Activated naive CD4-positive, alpha-beta T cell (primary cell): Measurements from ENCODE around the gene NLRP12.
"Not testable (repeated sequence)": the region's sequence is repeated elsewhere in the genome, so short reads cannot be mapped to it uniquely, and the experiment has no call there.

Experiments used
- DNase-seq, 4 experiments: peaks; one replicate each; lab custom pipeline; 2025; lab: John Stamatoyannopoulos, UW

NLRP12 gene

DNA sequence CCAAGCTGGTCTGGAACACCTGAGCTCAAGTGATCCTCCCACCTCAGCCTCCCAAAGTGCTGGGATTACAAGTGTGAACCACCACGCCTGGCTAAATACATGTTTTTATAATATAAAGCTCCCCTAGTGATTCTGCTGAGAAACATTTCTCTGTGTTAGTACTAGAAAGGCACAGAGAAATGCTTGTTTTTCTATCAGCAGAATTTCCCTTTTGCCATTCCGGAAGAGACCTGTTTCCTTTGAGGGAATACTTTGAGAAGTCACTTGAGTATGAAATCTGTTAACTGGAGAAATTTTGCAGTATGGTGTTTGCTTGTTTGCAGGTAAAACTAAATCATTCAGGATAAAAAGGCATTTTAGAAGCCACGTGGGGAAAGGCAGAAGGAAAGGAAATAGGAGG is 4.4 kb upstream of the NLRP12 start:
- DNase-seq: no peak

- DNase-seq: no peak
Measured at GRCh38 chr19:53826876-53827275, 2.8 kb upstream of the NLRP12 start.

DNA sequence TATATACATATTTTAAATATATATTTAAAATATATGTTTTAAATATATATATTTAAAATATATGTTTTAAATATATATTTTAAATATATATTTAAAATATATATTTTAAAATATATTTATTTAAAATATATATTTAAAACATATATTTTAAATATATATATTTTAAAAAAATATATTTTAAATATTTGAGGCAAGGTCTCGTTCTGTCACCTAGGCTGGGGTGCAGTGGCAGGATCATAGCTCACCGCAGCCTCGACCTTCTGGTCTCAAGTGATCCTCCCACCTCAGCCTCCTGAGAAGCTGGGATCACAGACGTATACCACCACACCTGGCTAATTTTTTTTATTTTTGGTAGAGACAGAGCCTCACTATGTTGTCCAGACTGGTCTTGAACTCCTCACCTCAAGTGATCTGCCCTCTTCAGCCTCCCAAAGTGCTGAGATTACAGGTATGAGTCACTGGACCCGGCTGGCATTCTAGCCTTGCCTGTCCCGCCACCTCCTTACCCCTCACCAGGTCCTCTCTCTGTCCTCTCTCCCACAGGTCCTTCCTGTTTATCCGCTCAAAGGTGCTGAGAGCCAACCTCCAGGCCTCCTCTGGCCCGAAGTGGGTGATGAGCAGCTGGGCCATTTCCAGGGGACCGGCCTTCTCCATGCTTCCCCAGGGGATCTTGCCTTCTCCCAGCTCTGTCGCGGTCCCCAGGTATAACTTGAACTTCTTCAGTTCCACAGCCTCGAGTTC is 564 bp downstream of the NLRP12 start:
- no peak for DNase-seq

DNA sequence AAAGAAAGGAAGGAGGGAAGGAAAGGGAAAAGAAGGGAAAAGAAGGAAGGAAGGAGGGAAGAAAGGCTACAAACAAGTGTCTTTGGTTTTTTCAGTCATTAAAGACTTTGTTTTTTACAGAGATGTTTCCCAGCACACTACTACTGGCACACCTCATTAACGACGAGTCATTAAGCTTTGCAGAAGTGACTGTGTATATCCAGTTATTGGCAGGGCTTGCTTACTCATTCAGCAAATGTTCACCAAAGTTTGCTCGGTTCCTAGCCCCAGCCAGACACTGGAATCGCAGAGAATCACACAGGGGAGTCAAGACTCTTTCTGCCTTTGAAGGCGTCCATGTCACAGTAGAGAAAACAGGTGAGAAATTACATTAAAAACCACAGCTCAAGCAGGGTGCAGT is 4.3 kb downstream of the NLRP12 start:
- no peak for DNase-seq

- no peak for DNase-seq
Measured at GRCh38 chr19:53818756-53819155, 5.4 kb downstream of the NLRP12 start.

DNA sequence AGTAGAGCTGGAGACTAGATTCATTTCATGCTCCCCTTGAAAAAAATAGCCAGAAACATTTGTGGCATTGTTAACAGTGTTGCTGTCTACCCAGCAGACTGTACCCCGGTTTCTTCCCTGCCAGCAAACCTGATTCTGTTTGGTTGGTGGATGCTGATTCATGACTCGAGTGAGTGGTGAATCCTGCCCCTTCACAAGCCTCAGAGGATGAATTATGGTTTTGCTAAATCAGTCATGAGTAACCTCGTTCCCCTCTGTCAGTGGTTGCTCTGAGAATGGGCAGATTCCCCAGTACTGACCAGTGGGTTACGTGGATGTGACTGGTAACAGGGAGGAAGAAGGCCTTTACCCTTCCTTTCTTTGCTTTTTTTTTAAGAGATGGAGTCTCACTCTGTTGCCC is 10.1 kb downstream of the NLRP12 start:
- no peak for DNase-seq

DNA sequence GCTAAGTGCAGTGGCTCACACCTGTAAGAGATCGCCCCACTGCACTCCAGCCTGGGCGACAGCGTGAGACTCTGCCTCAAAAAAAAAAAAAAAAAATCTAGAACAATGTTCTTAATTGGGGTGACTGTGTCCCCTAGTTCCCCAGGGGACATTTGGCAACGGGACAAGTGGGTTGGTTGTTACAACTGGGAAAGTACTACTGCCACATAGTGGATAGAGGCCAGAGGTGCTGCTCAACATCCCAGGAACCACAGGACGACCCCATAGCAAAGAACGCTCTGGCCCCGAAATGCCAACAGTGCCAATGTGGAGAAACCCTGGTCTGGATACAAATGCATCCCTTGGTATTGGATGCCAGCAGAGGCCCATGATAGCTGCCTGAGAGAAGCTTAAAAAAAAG is 11.8 kb downstream of the NLRP12 start:
- DNase-seq: no peak

GRCh38 chr19:53810891-53811290 is 13.2 kb downstream of the NLRP12 start:
- DNase-seq: no peak

DNA sequence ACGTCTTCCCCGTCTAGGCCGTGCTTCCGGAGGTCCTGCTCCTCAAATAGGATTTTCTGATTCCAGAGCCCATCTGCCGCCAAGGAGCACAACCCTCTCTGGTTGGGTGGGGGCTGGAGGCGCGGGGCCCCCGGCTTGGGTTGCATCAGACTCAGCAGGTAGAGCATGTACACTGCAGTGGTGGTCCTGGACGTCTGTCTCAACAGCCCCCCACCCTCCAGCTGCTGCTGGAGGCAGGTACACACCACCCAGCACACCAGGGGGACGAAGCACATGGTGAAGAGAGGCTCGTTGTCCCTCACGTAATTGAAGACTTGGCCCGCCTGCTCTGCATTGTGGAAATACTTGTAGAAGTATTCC is 13.9 kb downstream of the NLRP12 start:
- no peak for DNase-seq

DNA sequence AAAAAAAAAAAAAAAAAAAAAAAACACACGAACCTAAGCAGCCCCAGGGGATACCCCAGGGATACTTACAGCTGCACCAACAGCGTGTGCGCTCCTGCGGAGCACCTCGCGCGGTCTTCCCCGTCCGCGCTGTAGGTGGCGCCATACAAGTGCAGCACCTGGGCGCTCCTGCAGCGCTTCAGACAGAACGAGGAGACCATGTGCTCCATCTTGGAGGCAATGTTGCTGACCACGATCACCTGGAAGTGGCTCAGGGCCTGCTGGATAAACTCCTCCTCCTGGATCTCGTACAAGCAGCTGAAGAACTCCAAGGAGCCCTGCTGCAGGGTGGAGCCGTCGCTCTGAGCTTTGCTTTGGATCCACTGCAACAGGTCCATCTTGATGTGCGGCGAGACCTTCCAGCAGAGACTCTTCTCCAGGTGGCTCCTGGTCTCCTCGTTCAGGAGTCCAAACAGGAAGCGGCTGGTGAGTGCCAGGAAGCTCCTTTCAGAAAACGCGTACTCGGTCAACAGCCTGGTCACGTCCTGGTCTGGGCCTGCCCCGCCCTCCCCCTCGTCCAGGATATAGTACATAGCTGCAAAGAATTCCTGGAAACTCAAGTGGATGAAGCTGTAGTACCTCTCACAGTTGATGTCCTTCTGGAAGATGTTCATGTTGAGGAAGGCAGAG is 14.5 kb downstream of the NLRP12 start:
- DNase-seq: no peak

GRCh38 chr19:53808710-53809125 is 15.4 kb downstream of the NLRP12 start:
- no peak for DNase-seq

- no peak for DNase-seq
Measured at GRCh38 chr19:53801257-53801656, 22.9 kb downstream of the NLRP12 start.

DNA sequence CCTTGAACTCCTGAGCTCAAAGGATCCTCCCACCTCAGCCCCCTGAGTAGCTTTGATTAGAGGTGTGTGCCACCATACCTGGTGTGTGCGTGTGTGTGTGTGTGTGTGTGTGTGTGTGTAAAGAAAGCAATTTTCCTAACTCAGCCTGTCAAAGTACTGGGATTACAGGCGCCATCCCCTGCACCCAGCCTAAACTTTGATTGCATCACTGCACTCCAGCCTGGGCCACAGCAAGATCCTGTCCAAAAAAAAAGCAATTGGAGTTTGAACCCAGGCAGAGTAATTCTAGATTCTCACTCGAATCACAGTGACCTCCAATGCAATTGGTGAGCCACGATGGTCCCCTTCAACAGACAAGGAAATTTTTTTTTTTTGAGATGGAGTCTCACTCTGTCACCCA is 29.1 kb downstream of the NLRP12 start:
- DNase-seq: no peak

DNA sequence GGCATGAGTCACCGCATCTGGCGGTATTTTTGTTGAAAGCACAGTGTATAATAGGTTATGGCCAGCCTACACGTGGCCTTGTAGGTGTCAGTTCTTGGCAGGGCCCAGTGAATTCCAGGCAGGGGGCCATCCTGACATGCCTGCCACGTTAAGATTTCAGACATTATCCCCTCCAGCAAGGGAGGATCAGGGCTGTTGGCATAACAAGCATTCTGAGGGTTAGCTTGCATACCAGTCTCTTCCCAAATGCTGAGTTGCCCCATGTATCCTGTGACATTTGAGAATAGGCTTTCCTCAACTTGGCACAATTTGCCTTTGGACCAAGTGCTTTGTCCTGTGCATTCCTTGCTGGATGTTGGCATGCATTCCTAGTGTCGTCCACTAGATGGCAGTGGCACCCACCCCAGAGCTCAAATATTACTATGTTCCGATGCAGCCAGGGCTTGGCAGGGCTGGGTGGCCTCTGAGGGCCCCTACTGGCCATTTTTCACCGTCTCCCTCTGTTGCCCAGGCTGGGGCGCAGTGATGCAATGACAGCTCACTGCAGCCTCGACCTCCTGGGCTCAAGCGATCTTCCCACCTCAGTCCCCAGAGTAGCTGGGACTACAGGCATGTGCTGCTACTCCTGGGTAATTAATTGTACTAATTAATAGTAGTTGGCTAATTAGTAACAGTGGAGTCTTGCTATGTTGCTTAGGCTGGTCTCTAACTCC is 31.2 kb downstream of the NLRP12 start:
- peak; percentile 41 to 62 (median 50) for DNase-seq

DNA sequence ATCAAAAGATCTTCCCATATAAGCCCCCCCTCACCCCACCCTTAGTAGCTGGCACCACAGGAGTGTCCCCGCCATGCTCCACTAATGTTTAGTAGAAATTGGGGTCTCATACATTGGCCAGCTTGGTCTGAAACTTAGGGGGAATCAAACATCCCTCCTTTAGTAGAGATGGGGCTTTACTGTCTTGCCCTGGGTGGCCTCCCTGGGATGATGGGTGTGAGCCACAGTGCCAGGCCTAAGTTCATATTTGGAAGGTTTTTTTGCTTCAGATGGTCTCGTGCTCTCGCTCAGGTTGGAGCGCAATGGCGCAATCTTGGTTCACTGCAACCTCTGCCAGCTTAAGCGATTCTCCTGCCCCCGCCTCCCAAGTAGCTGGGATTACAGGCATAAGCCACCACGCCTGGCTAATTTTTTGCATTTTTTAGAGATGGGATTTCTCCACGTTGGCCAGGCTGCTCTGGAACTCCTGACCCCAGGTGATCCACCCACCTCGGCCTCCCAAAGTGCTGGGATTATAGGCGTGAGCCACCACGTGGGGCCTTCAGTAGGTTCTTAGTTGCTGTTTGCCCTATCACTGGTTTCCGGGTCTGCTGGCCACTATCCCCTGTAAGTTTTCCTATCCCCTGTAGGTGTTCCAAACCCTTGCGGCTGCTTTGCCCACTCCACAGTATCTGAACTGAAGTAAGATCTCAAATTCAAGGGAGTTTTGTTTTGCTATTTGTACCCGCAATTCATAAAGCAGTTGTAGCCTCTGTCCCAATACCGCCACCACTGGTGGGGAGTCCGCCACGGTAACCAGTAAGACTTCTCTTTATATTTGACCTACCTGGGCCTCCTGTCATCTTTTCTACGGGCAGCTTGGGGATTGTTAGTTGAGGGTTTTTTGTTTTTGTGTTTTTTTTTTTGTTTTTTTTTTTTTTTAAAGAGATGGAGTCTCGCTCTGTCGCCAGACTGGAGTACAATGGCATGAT is 34.1 kb downstream of the NLRP12 start:
- no peak for DNase-seq

DNA sequence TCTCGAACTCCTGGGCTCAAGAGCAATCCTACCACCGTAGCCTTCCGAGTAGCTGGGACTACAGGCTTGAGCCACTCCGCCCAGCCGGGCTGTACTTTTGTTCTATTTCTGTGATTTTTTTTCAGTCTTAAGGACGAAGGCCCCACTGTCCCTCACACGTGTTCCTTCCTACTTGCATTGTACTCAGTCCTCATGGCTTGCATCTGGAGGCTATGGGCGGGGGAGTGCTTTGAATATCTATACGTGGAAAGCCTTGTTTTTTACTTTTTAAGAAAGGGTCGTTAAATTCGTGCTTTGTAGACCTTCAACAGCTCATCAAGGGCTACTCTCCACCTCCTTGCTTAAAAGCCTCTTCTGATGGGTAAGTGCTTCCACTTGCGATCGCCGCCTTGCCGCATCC is 36.8 kb downstream of the NLRP12 start:
- no peak for DNase-seq

GRCh38 chr19:53786744-53787143 is 37.4 kb downstream of the NLRP12 start:
- DNase-seq: no peak

GRCh38 chr19:53785196-53785889 is 38.8 kb downstream of the NLRP12 start:
- DNase-seq: no peak

DNA sequence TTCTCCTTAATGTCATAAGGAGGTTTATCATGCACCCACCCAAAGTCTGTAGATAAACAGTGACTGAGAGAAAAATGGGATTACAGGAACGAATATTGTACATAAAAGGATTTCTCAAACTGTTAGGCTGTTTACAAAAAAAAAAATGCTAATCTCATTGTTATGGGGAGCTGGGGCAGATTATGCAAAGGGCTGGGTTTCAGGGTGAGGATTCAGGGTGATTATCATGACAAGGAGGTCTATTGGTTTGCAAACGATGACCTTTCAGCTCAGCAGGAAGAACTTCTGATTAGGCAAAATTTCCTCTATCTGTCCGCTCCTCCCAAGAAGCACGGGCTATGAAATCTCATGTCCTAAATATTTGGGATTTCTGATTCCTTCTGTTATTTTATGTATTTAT is 41.4 kb downstream of the NLRP12 start:
- DNase-seq: no peak

- DNase-seq: not testable (repeated sequence)
Measured at GRCh38 chr19:53781332-53781731, 42.8 kb downstream of the NLRP12 start.

DNA sequence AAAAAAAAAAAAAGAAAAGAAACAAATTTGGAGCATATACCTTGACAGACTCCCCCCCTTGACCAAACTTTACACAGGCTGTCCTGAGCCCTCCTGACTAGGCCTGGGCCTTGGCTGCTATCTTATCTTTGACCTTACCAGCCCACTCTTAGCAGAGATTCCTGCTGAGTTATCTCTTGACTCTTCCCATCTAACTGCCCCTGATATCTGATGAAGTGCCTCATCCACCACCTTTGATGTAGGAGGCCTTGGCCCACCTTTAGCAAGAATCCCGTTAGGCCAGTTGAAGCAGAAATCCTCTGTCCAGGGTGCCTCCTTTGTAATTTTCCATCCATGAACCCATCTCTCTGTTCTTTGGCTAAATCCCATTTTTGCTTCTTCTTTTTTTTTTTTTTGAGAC is 43.6 kb downstream of the NLRP12 start:
- DNase-seq: no peak
